GM21515 (cell line): ENCODE results near the gene GPR160.
A peak's percentile ranks its signal among the peaks of the same experiment; 100 is the strongest.

Source experiments
- ATAC-seq: cut with Tn5 transposase; IDR thresholded peaks from one replicate; pipeline ENCODE4 v1.9.1; 2021; ENCODE audit not compliant: unreplicated experiment

GPR160 gene

GRCh38 chr3:170027233-170028102 lies 10.3 kb upstream of the GPR160 start:
- no peak for ATAC-seq

- no peak for ATAC-seq
Observed at GRCh38 chr3:170033489-170033888, 4.3 kb upstream of the GPR160 start.

GRCh38 chr3:170038434-170039110 lies 777 bp downstream of the GPR160 start:
- peak; percentile 16 for ATAC-seq

GRCh38 chr3:170040418-170040817 lies 2.6 kb downstream of the GPR160 start:
- ATAC-seq = no peak

- no peak for ATAC-seq
Observed at GRCh38 chr3:170043506-170043905, 5.7 kb downstream of the GPR160 start.

- no peak for ATAC-seq
Observed at GRCh38 chr3:170044271-170044670, 6.5 kb downstream of the GPR160 start.

GRCh38 chr3:170044795-170045244 lies 7.0 kb downstream of the GPR160 start:
- peak; percentile 77 for ATAC-seq

GRCh38 chr3:170046269-170047132 lies 8.7 kb downstream of the GPR160 start:
- ATAC-seq = no peak

- ATAC-seq = no peak
Observed at GRCh38 chr3:170047133-170047404, 9.3 kb downstream of the GPR160 start.

GRCh38 chr3:170049146-170050000 lies 11.6 kb downstream of the GPR160 start:
- no peak for ATAC-seq

- ATAC-seq = no peak
Observed at GRCh38 chr3:170050753-170051152, 13.0 kb downstream of the GPR160 start.

- ATAC-seq = no peak
Observed at GRCh38 chr3:170052398-170052797, 14.6 kb downstream of the GPR160 start.

- no peak for ATAC-seq
Observed at GRCh38 chr3:170054204-170054603, 16.4 kb downstream of the GPR160 start.

- peak; percentile 63 for ATAC-seq
Observed at GRCh38 chr3:170055209-170055608, 17.4 kb downstream of the GPR160 start.

- ATAC-seq = peak; percentile 90
Observed at GRCh38 chr3:170056710-170057454, 19.1 kb downstream of the GPR160 start.

- no peak for ATAC-seq
Observed at GRCh38 chr3:170057550-170057949, 19.8 kb downstream of the GPR160 start.

- no peak for ATAC-seq
Observed at GRCh38 chr3:170058127-170058526, 20.3 kb downstream of the GPR160 start.

GRCh38 chr3:170059447-170059846 lies 21.7 kb downstream of the GPR160 start:
- no peak for ATAC-seq

GRCh38 chr3:170062068-170062467 lies 24.3 kb downstream of the GPR160 start:
- ATAC-seq = no peak

- ATAC-seq = no peak
Observed at GRCh38 chr3:170062769-170063168, 25.0 kb downstream of the GPR160 start.
